Measurements from ENCODE around the gene RNASE8. TPM values are rescaled to one million over a fixed set of nuclear protein-coding genes. Genes with fewer than 3 reads are reported as not detected.

The RNASE8 gene
- total RNA-seq, 2 donors from 2014 or later: not detected

GRCh38 chr14:21102521-21103410, 45.1 kb downstream of the RNASE8 start:
- Histone ChIP-seq H3K4me3 (no peak overlapping the region), H3K27ac (peak overlapping the region in 3 of 4 donors; percentile 94 to 100 (median 96)), H3K36me3 (replicated peaks in 1 of 2; ENCODE audit: insufficient read depth in 1 of 2, low read depth in 2 of 2) (no peaks in the 10 kb centered on the region), H3K27me3 (no peaks in the 10 kb centered on the region), H3K4me1 (peaks cover 51% of the 10 kb centered on the region), H3K9me3 (no peaks in the 10 kb centered on the region)
- TF ChIP-seq POLR2A (IDR thresholded peaks at IDR 0.05): no peak
- no peak for TF ChIP-seq CTCF (IDR thresholded peaks at IDR 0.05)
- DNase-seq (no peak), ATAC-seq (no peak)
- intact Hi-C loops (cut with DNase I): no loop called here
- 18 to 20% methylated on average over 9 of the region's 9 CpGs for WGBS, 2 donors

- intact Hi-C loops (cut with DNase I): no loop called here
- 0 to 1% methylated on average over 9 of the region's 9 CpGs for WGBS, 2 donors
- Histone ChIP-seq H3K27me3 (no peaks in the 10 kb centered on the region), H3K27ac (peak overlapping the region; percentile 94 to 100 (median 96)), H3K4me3 (no peak overlapping the region), H3K36me3 (replicated peaks in 1 of 2; ENCODE audit: insufficient read depth in 1 of 2, low read depth in 2 of 2) (no peaks in the 10 kb centered on the region), H3K4me1 (peaks cover 51% of the 10 kb centered on the region), H3K9me3 (no peaks in the 10 kb centered on the region)
- DNase-seq: no peak
- no peak for ATAC-seq
- TF ChIP-seq CTCF (IDR thresholded peaks at IDR 0.05): no peak
- no peak for TF ChIP-seq POLR2A (IDR thresholded peaks at IDR 0.05)
Observed at GRCh38 chr14:21103411-21103709, 45.7 kb downstream of the RNASE8 start.

- peak overlapping the region; percentile 94 to 100 (median 96) for H3K27ac ChIP-seq
- TF ChIP-seq CTCF (IDR thresholded peaks at IDR 0.05): peak; percentile 71 to 97 (median 93)
- peak; percentile 85 to 95 (median 95) for TF ChIP-seq POLR2A (IDR thresholded peaks at IDR 0.05)
- 0 to 1% methylated on average over 22 to 61 of the region's 62 CpGs for WGBS, 2 donors
- H3K4me3 ChIP-seq: peak overlapping the region; percentile 30 to 31
- no peaks in the 10 kb centered on the region for H3K27me3 ChIP-seq
- DNase-seq (peak; percentile 96 to 97 (median 96)), ATAC-seq (peak; percentile 92)
- no peaks in the 10 kb centered on the region for H3K9me3 ChIP-seq
- H3K4me1 ChIP-seq: peaks cover 49% of the 10 kb centered on the region
- H3K36me3 ChIP-seq (replicated peaks in 1 of 2; ENCODE audit: insufficient read depth in 1 of 2, low read depth in 2 of 2): no peaks in the 10 kb centered on the region
- intact Hi-C loops (cut with DNase I): no loop called here
Observed at GRCh38 chr14:21103710-21104447, 46.3 kb downstream of the RNASE8 start.

GRCh38 chr14:21104448-21105060, 46.9 kb downstream of the RNASE8 start:
- TF ChIP-seq CTCF (IDR thresholded peaks at IDR 0.05) (peak; percentile 76 to 99 (median 94)), POLR2A (IDR thresholded peaks at IDR 0.05) (no peak)
- ATAC-seq: peak; percentile 66
- intact Hi-C loops (cut with DNase I): no loop called here
- WGBS, 2 donors: 2% methylated on average over 8 of the region's 8 CpGs
- peak; percentile 77 to 84 (median 80) for DNase-seq
- Histone ChIP-seq H3K4me3 (peak overlapping the region; percentile 30 to 31), H3K36me3 (replicated peaks in 1 of 2; ENCODE audit: insufficient read depth in 1 of 2, low read depth in 2 of 2) (no peaks in the 10 kb centered on the region), H3K27ac (peak overlapping the region; percentile 94 to 100 (median 96)), H3K4me1 (peaks cover 42% of the 10 kb centered on the region), H3K27me3 (no peaks in the 10 kb centered on the region), H3K9me3 (no peaks in the 10 kb centered on the region)
